DMS79 treated with DMSO at 0.1 percent for 48 hours (cell line): Measurements from ENCODE around the gene SUSD2.
A peak's percentile ranks its signal among the peaks of the same experiment; 100 is the strongest.

Experiments used
- DNase-seq: peaks from one replicate; lab custom pipeline; 2025; lab: John Stamatoyannopoulos, UW

Gene SUSD2

GRCh38 chr22:24153959-24154358, 27.3 kb upstream of the SUSD2 start:
- no peak for DNase-seq

DNA sequence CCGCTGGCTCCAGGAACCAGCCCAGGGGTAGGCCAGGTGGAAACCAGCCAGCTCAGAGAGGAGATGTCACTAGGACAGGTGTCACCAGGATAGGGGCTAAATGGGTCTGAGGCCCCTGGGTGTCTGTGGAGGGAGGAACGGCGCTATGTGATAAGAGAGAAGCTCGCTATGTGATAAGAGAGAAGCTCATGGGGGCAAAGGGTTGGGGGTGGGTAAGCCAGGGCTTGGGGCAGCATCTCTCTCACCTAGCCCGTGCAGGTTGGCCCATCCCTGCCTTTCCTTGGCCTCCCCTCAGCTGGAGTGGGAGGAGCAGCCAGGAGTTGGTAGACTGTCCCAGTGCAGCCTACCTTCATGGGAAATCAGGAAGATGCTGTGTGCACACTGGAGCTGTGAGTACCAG, 26.5 kb upstream of the SUSD2 start:
- DNase-seq, result no peak

- DNase-seq, result peak; percentile 2
These were observed 25.6 kb upstream of the SUSD2 start for GRCh38 chr22:24155627-24156140.

DNA sequence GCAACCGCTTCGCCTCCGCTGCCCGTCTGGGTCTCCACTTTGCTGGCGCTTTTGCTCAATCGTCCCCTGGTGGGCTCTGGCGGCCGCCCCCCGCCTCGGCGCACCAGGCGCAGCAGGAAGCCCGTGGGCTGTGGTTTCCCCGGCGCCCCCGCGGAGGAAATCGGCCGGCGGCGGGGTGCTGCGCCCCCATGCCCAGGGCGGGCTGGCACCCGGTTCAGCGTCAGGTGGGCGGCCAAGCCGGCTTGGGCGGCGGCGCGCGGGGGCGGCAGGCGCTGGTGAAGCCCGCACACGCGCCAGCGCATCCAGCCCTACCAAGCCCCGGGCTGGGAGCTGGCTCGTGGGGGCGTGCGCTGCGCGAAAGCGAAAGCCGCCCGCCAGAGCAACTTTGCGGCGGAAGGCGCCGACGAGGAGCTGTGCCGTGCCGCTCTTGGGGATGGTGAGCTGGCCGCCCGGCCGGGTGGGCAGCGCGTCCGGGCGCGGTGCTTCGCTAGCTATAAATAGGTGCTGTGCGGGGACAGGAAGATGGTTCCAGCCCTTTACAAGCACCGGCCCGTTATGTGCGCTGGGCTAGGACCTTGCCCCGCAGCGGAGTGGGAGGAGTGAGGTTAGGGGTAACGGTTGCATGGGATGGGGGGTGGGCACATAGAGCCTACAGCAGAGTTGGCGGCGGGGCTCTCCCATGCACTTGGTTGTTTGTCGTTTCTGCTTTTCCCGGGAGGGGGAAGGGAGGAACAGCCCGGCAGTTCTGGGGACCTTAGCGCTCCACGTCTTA, 25.0 kb upstream of the SUSD2 start:
- no peak for DNase-seq

DNA sequence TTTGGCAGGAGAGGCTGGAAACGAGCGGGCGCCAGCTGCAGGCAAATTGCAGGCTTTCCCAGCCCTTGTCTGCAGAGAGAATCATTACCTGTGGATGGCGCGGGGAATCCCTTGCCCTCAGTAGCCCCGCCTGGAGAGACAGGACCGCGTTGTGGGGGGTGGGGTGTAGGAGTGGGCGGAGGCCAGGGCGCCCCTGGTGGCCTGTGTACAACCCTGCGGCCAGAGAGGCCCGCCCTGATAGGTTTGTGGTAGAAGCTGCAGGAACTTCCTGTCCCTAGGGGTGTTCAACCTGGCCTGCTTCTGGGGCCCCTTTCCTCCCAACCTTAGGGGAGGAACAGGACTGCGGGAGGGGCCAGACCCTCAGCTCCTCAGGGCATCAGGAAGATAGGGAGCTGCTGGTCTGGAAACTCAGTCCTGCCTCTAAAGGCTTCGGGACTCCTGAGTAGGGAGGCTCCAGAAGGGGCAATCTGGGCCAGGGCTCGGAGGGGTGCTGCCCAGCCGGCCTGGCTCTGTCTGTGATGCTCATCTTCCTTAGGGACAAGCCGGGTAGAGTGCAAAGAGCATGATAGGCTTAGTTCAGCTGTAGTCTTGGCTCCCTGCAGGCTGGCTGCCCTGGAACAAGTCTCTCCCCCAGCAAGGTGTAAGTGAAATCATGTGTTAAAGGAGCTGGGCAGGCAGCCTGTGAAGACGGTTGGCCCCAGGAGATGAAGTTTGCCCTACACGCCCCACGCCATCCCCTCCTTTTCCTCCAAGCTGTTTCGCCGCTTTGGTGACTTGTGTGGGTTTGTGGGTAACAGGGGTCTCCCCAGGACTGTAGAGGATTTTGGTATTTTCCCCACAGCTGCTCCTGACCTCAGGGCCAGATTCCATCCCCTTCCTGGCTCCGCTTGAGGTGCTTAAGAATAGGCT, 24.1 kb upstream of the SUSD2 start:
- DNase-seq, result peak; percentile 8

DNA sequence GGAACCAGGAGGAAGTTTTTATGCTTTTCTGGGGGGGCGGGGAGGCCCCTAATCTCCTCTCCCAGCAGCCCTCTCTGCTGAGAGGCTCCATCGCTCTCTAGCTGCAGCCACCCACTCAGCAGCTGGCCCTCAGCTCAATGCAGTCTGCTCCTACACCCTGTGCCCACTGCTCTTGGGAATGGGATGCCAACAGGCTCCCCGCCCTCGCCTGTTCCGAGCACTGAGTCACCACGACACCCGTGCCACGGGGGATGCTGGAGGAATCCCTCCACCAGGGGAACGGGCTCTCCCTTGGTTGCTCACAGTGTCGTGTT, 23.5 kb upstream of the SUSD2 start:
- no peak for DNase-seq

DNA sequence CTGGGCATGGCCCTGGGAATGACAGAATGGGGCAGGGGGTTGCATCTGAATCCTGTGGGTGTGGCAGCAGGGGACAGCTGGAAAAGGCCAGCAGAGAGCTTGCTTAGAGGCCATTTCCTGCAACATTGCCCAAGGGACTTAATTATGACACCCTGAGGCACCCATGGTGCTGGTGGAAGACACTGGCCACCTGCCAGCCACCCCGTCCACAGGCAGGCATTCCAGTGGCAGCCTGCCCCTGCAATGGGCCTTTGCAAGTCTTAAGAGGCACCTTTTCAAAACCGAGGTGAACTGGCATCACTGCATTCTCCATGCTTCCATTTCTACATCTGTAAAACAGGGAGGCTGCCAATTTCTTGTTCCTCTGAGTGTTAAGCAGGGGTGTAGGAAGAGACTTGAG, 21.6 kb upstream of the SUSD2 start:
- no peak for DNase-seq

GRCh38 chr22:24160546-24160945, 20.7 kb upstream of the SUSD2 start:
- no peak for DNase-seq

- no peak for DNase-seq
These were observed 19.8 kb upstream of the SUSD2 start for GRCh38 chr22:24161485-24161884.

DNA sequence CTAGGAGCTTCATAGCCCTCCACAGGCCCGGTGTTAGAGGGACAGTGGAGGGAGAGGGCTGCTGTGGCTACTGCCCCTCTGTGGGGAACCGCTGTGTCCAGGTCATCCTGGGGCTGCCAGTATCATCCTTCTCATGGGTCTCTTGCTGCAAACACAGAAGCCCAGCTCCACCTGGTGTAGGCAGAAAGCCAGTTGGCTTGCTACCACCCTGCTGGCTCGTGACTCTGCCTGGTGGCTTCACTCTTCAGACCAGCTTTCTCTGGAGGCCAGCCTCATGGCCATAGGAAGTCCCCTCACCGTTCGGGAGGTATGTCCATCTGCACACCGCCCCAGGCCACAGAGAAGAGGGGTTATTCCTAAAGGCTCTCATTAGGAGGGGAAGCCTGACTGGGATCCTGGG, 19.4 kb upstream of the SUSD2 start:
- DNase-seq, result no peak

GRCh38 chr22:24162436-24162835, 18.9 kb upstream of the SUSD2 start:
- DNase-seq, result no peak

DNA sequence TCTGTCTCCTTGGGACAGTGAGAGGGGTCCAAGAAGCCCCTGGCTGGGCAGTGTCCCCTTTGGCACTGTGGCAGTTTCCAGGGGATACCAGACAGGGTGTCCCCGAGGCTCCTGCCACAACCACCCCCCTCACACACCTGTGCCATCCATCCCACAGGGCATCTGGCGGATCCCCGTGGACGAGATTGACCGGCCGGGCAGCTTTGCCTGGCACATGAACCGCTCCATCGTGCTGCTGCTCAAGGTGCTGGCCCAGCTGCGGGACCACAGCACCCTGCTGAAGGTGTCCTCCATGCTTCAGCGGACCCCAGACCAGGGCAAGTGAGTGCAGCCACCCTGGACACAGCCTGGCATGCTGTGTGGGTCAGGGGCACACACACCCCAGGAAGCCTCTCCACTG, 17.0 kb upstream of the SUSD2 start:
- no peak for DNase-seq

- no peak for DNase-seq
These were observed 16.3 kb upstream of the SUSD2 start for GRCh38 chr22:24164940-24165339.

GRCh38 chr22:24165673-24166072, 15.6 kb upstream of the SUSD2 start:
- no peak for DNase-seq

DNA sequence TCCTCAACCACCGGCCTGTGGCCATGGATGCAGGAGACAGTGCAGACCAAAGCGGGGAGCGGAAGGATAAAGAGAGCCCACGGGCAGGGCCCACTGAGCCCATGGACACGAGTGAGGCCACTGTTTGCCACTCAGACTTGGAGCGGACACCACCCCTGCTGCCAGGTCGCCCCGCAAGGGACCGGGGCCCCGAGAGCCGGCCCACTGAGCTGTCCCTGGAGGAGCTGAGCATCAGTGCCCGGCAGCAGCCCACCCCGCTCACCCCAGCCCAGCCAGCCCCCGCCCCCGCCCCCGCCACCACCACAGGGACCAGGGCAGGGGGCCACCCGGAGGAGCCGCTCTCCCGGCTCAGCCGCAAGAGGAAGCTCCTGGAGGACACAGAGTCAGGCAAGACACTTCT, 14.5 kb upstream of the SUSD2 start:
- no peak for DNase-seq

GRCh38 chr22:24169439-24170058, 11.7 kb upstream of the SUSD2 start:
- no peak for DNase-seq

DNA sequence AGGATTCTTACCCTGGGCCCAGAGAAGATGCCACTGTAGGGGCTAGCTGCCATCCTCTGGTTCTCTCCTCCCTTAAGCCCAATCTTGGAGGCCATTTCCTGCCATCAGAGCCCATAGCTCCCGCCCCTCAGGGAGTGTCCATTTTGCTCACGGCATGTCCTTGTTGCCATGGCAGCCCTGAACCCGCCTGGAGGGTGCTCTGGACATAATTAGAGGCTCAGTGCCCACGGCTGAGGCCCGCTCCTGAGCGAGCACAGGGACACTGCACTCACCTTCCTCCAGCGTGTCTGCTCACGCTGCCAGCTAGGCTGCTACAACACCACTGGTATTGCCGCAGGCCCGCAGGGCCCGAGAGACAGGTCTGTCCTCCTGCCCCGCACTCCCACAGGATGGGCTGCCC, 11.1 kb upstream of the SUSD2 start:
- no peak for DNase-seq

DNA sequence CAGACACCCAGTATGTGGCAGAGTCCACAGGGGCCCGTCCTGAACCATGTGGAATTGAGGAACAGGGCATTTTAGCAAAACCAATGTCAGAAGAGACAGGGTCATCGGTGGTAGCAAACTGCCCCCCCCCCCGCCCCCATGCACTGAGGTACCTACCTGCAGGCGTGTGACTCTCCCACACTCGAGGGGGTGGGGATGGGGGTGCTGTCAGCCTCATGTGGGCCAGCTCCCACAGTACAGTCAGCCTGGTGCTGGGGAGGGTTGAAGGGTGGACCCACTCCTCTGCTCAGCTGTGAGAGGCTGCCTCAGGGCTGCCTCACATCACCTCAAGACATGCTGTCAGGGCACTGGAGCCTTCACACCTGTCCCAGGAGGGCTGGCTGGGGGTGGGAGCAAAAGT, 10.7 kb upstream of the SUSD2 start:
- no peak for DNase-seq

DNA sequence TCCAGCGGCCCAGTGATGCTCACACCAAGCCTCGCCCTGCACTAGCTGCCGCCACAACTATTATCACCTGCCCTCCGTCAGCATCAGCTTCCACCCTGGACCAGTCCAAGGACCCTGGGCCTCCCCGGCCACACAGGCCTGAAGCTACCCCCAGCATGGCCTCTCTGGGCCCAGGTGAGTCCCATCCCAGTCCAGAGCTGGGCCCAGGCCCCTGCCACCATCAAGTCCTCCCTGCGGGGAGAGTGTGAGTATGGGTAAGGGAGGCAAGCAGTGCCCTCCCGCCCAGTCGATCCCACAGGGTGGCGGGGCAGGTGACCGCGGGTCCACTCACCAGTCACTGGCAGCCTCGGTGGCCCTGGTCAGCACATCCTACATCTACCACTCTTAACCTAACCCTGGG, 9.5 kb upstream of the SUSD2 start:
- DNase-seq, result no peak

- no peak for DNase-seq
These were observed 6.0 kb upstream of the SUSD2 start for GRCh38 chr22:24175160-24175808.

GRCh38 chr22:24176040-24176439, 5.2 kb upstream of the SUSD2 start:
- DNase-seq, result no peak

DNA sequence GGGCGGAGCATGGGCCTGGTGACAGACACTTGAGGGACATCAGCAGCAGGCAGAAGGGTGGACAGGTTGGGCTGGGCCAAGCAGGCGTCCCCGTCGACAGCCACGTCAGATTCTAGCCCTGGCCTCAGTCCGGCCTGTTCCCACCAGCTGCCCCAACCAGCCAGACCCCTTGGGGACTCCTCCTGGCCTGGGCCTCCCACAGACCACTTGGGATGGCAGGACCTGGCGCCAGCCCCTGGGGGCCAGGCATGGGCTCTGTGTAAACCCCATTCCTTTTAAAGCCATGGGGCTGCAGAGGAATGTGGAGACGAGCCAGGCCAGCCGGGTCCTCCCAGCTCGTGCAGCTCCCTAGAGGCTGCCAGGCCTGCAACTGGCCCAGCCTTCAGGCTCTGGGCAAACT, 4.7 kb upstream of the SUSD2 start:
- no peak for DNase-seq
